Measurements from ENCODE around the gene REM1.
"Not testable (repeated sequence)": the region's sequence is repeated elsewhere in the genome, so short reads cannot be mapped to it uniquely, and the experiment has no call there.

- not testable (repeated sequence) for TF ChIP-seq CTCF, POLR2A (IDR thresholded peaks at IDR 0.05)
Measured at GRCh38 chr20:31427576-31427975, 47.5 kb upstream of the REM1 start.
